Dermis blood vessel endothelial cell (primary cell): ENCODE measurements around the gene SLC2A8. TPM values are rescaled to one million over a fixed set of nuclear protein-coding genes. Genes with fewer than 3 reads are reported as not detected.
A peak's percentile ranks its signal among the peaks of the same experiment; 100 is the strongest.

ENCODE experiments used
- DNase-seq: peaks from one replicate; pipeline ENCODE4 v3.0.0; 2010
- total RNA-seq: library from RNA; depleted of rRNA; stranded (reverse); fragments of >200 nt; gene quantifications from 2 replicates; pipeline ENCODE4 v1.2.3, GENCODE V29; 2014

Gene SLC2A8
- total RNA-seq, 1 donor from 2014 or later: 11.9 TPM

- DNase-seq: no peak
Observed at GRCh38 chr9:127437497-127438264, 40.7 kb downstream of the SLC2A8 start.

GRCh38 chr9:127438394-127438793, 41.4 kb downstream of the SLC2A8 start:
- no peak for DNase-seq

- DNase-seq: no peak
Observed at GRCh38 chr9:127444283-127444920, 47.4 kb downstream of the SLC2A8 start.

GRCh38 chr9:127444921-127445850, 48.2 kb downstream of the SLC2A8 start:
- DNase-seq: no peak

GRCh38 chr9:127445851-127446712, 49.1 kb downstream of the SLC2A8 start:
- no peak for DNase-seq

GRCh38 chr9:127446713-127447415, 49.9 kb downstream of the SLC2A8 start:
- DNase-seq: no peak

- no peak for DNase-seq
Observed at GRCh38 chr9:127447416-127448111, 50.6 kb downstream of the SLC2A8 start.

- no peak for DNase-seq
Observed at GRCh38 chr9:127448112-127448805, 51.3 kb downstream of the SLC2A8 start.

- DNase-seq: no peak
Observed at GRCh38 chr9:127449332-127449966, 52.5 kb downstream of the SLC2A8 start.

GRCh38 chr9:127450243-127450760, 53.3 kb downstream of the SLC2A8 start:
- DNase-seq: peak; percentile 31

GRCh38 chr9:127450830-127451607, 54.0 kb downstream of the SLC2A8 start, which contains the start of the genes LRSAM1 and RPL12:
Gene LRSAM1, plus strand, starts transcription at chr9:127451510. Its CDS starts 3,018 bp downstream, at chr9:127454528.
Gene RPL12, minus strand, starts transcription at chr9:127451406. Its CDS starts 89 bp downstream, at chr9:127451317.
- peak; percentile 97 for DNase-seq

- DNase-seq: no peak
Observed at GRCh38 chr9:127451608-127451857, 54.6 kb downstream of the SLC2A8 start.

- peak; percentile 60 for DNase-seq
Observed at GRCh38 chr9:127451858-127452656, 55.1 kb downstream of the SLC2A8 start.

GRCh38 chr9:127452691-127453090, 55.7 kb downstream of the SLC2A8 start:
- DNase-seq: peak; percentile 22

GRCh38 chr9:127455324-127455992, 58.5 kb downstream of the SLC2A8 start:
- peak; percentile 53 for DNase-seq

- no peak for DNase-seq
Observed at GRCh38 chr9:127457191-127457878, 60.4 kb downstream of the SLC2A8 start.
